D341Med (cell line): Measurements from ENCODE around the gene KREMEN1.

Source experiments
- DNase-seq: peaks from one replicate; pipeline ENCODE4 v3.0.0; 2012; ENCODE audit warnings: low spot score

Gene KREMEN1

GRCh38 chr22:29205594-29206371, 132.9 kb downstream of the KREMEN1 start, which contains the start of gene EMID1:
Gene EMID1 (plus strand): TSS chr22:29205896. CDS start chr22:29206039, 143 bp downstream.
- DNase-seq = peak; percentile 87

GRCh38 chr22:29206372-29207242, 133.8 kb downstream of the KREMEN1 start:
- DNase-seq = no peak

DNA sequence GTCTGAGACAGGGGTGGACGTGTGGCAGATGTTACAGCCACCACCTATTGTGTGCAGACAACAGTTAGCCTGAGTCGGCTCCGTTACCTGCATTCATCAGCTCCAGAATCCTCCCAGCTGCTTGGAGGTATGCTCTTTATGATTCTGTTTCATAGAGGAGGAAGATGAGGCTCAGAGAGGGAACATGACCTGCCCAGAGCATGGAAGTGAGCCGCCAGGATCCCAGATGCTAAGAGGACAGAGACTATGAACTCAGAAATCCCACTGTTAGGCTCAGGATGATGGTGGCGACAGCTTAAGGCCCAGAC, 134.4 kb downstream of the KREMEN1 start:
- no peak for DNase-seq

DNA sequence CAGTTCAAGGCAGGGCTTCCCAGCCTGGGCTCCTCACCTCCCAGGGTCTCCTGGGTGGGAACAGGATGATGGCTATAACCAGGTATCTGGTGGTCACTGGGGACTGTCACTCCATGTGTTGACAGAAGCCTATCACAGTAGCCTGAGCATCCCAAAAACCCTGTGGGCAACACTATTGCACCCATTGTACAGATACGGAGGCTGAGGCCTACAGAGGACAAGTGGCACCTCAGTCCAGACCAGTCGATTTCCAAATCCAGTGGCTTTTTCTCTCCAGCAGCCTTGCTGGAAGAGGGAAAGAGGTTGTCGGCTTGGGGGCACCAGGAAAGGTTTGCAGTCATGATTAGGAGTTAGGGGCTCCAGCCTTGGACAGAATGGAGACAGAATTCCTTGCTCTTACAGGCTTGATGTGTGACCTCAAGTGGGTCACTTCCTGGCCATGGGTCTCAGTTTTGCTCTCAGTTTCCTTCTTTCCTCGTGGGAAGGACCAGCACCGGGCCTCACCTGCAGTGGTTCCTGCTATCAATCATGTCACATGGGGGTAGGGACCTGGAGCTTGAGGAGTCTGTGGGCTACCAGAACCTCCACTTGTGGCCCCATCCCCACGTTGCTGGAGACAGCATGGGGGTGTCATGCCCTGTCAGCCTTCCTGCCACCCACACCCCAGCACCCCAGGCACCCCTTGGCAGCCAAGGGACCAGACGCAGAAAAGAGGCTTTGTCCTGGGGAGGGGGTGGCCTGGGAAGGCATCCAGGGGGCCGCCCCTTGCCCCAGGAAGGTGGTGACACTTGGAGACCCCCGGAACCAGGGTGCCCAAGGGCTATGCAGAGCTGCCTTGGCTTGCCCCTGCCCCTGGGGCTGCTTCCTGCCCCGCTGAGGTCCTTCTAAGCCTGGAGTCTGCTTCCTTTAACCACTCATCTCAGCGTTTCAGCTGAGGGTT, 135.0 kb downstream of the KREMEN1 start:
- DNase-seq = no peak

GRCh38 chr22:29208502-29208862, 135.6 kb downstream of the KREMEN1 start:
- no peak for DNase-seq

DNA sequence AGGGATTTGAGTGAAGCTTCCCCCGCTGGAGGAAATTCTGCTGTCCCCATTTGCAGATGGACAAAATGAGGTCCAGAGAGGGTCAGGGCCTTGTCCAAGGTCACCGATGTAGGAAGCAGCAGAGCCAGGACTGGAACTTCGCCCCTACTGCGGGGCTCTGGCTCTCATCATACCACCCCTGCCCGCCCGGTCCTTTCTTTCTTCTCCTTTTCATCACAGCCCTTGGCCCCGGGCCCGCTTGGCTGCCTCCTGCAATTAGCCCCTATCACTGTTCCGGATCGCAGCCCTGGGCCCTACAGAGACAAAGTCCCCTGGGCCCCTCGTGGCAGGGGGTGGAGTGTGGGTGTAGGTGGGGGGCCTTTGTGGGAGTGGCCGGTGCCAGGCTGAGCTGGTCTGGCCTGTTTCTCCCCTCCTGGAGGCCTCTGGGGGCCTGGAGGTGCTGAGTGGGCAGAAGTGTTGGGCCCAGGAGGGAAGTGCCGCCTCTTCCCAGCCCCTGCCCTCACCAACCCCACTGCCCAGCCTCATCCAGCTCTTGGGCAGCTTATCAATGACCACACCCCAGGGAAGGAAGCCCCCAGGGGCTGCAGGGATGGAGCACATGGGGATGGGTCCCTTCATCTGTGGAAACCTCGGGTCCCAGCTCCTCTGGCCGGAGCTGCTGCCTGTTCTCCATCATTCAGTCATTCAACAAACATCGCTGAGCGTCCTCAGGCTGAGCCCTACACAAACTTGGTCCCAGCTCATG, 136.2 kb downstream of the KREMEN1 start:
- no peak for DNase-seq

DNA sequence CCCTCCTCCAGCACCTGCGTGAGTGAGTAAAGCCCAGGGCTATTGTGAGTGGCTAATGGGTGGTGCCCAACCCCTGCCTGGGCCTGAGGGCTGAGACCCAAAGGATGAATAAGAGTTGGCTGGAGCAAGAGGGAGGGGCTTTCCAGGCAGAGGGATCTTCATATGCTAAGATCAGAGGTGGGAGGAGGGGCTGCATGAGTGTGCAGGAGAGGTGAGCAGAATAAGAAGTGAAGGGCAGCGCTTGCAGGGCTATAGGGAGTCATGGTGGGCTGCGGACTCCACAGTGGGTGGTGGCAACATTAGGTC, 136.7 kb downstream of the KREMEN1 start:
- DNase-seq = no peak

GRCh38 chr22:29211066-29211465, 138.2 kb downstream of the KREMEN1 start:
- no peak for DNase-seq

GRCh38 chr22:29211466-29211865, 138.6 kb downstream of the KREMEN1 start:
- no peak for DNase-seq

GRCh38 chr22:29212743-29213142, 139.9 kb downstream of the KREMEN1 start:
- no peak for DNase-seq

DNA sequence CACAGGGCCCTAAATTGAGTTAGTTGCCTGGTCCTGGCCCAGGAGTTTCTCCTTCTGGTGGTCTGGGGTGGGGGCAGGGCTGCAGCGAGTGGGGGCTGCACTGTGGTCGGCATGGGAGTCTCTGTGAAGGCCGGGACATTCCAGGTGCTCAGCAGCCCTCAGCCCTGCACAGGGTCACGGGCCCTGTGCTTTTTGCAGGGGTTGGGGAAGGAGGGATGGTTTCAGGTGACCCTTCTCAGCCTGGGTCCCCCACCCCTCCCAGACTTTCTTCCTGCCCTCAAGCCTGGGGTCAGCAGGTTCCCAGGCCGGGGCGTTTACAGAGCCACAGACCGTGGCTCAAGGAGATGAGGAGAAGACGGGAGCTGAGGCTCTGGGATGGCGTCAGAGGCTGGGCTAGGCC, 140.7 kb downstream of the KREMEN1 start:
- DNase-seq = no peak

DNA sequence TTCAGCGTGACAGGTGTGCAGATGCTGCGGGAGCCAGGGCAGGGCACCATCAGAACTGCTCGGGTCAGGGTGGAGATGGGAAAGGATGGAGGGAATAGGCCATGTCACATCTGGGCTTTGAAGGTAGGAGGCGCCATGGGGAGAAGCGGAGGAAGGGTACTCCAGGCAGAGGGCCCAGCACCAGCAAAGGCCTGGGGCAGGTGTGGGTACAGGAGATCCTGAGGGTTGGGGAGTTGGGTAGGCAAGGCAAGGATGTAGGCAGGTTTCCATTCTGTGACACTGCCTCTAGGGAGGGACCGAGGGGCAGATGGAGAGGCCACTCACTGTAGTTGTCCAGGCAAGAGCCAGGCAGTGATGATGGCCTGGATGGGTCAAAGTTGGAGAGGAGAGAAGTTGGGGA, 141.4 kb downstream of the KREMEN1 start:
- peak; percentile 17 for DNase-seq

- peak; percentile 27 for DNase-seq
Observed at GRCh38 chr22:29215012-29215860, 142.4 kb downstream of the KREMEN1 start.

DNA sequence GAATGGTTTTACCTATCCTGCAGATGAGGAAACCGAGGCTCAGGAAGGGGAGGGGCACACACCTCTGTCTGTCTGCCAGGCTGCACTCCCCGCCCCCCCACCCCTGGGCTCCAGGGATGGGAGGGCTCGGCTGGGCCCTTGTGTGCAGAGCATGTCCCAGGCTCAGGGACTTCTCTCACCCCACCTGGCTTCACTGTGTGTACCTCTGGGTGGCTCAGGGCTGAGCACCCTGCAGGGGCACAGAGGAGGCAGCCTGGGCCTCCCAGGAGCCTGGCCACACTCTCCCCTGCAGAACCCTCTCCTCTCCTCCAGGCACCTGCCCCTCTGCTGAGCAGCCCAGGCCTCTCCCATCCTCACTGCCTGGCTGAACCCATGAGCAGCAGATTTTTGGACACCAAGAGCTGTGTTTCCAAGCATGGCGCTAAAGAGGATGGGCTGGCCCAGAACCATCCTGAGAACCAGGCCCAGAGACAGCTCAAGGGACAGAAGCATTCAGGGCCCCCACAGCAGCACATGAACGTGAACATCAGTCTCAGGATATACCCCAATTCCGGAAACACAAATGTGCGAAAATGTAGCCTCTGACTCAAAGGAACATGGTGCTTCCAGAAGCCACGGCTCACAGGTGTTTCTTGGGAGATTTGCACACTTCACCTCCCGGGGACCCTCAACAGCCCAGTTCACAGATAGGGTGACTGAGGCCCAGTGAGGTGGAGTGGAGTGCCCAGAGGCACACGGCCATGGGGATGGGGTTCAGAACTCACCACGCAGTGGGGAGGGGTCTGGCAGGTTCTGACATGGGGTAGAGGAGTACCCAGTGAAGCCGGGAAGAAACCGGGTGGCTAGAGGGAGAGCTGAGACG, 143.4 kb downstream of the KREMEN1 start:
- peak; percentile 24 for DNase-seq

GRCh38 chr22:29216873-29217666, 144.2 kb downstream of the KREMEN1 start:
- DNase-seq = peak; percentile 26
